ENCODE data around the gene HSD17B7. TPM values are rescaled to one million over a fixed set of nuclear protein-coding genes. Genes with fewer than 3 reads are reported as not detected.

Gene HSD17B7
- total RNA-seq, 1 donor, result 8.4 TPM

- no peak for TF ChIP-seq CTCF (IDR thresholded peaks at IDR 0.05; ENCODE audit: insufficient read depth, low read length)
These were observed 56.0 kb downstream of the HSD17B7 start for GRCh38 chr1:162846256-162847212.

GRCh38 chr1:162847839-162848453, 57.4 kb downstream of the HSD17B7 start:
- DNase-seq (ENCODE audit: low read depth), result peak; percentile 90
- peak; percentile 89 for TF ChIP-seq CTCF (IDR thresholded peaks at IDR 0.05; ENCODE audit: insufficient read depth, low read length)
- H3K4me3 ChIP-seq (ENCODE audit: low read depth, low read length), result no peak overlapping the region

More at GRCh38 chr1:162846256-162847212, 56.0 kb downstream of the HSD17B7 start:
- DNase-seq (ENCODE audit: low read depth), result no peak
- H3K4me3 ChIP-seq (ENCODE audit: low read depth, low read length), result no peak overlapping the region

- no peak overlapping the region for H3K4me3 ChIP-seq (ENCODE audit: low read depth, low read length)
- TF ChIP-seq CTCF (IDR thresholded peaks at IDR 0.05; ENCODE audit: insufficient read depth, low read length), result no peak
- no peak for DNase-seq (ENCODE audit: low read depth)
These were observed 59.2 kb downstream of the HSD17B7 start for GRCh38 chr1:162849711-162850110.

- no peak for TF ChIP-seq CTCF (IDR thresholded peaks at IDR 0.05; ENCODE audit: insufficient read depth, low read length)
- H3K4me3 ChIP-seq (ENCODE audit: low read depth, low read length), result no peak overlapping the region
- DNase-seq (ENCODE audit: low read depth), result no peak
These were observed 60.8 kb downstream of the HSD17B7 start for GRCh38 chr1:162851341-162851740.

GRCh38 chr1:162854245-162854882, 63.9 kb downstream of the HSD17B7 start:
- DNase-seq (ENCODE audit: low read depth), result peak; percentile 91
- peak; percentile 82 for TF ChIP-seq CTCF (IDR thresholded peaks at IDR 0.05; ENCODE audit: insufficient read depth, low read length)
- no peak overlapping the region for H3K4me3 ChIP-seq (ENCODE audit: low read depth, low read length)

- TF ChIP-seq CTCF (IDR thresholded peaks at IDR 0.05; ENCODE audit: insufficient read depth, low read length), result no peak
- DNase-seq (ENCODE audit: low read depth), result peak; percentile 49
- no peak overlapping the region for H3K4me3 ChIP-seq (ENCODE audit: low read depth, low read length)
These were observed 65.1 kb downstream of the HSD17B7 start for GRCh38 chr1:162855461-162856150.

Measured in fibroblast of the aortic adventitia (primary cell).